HepG2 (cell line): ENCODE data around the gene STAT6. TPM values are rescaled to one million over a fixed set of nuclear protein-coding genes. Genes with fewer than 3 reads are reported as not detected.

Experiments used
- ELF3 ChIP-seq: IDR thresholded peaks from 2 replicates; pipeline ENCODE4 v1.6.1; 2016; ENCODE audit warnings: missing genetic modification reagents, missing compliant biosample characterization
- ELF4 ChIP-seq: sonication (generic); formaldehyde crosslinking; IDR thresholded peaks from 2 replicates; pipeline ENCODE4 v1.5.0; 2020; ENCODE audit warnings: missing genetic modification reagents, mild to moderate bottlenecking, moderate library complexity, borderline replicate concordance
- ETV5 ChIP-seq: IDR thresholded peaks from 2 replicates; pipeline ENCODE4 v1.6.1; 2018; ENCODE audit warnings: missing biosample characterization, missing genetic modification reagents, inconsistent platforms, borderline replicate concordance
- FOXA3 ChIP-seq: IDR thresholded peaks from 2 replicates; pipeline ENCODE4 v1.6.1; 2016; ENCODE audit warnings: missing genetic modification reagents, missing compliant biosample characterization
- MAZ ChIP-seq, 2 experiments: sonication (generic) in 1 of 2; formaldehyde crosslinking in 1 of 2; IDR thresholded peaks; 2 replicates each; pipeline versions ENCODE4 v1.5.0 to v1.6.1; 2012 to 2020; ENCODE audit warnings: low read depth in 2 of 2, mild to moderate bottlenecking in 2 of 2, borderline replicate concordance in 1 of 2, improper control_type of control experiment in 1 of 2, low read length in 1 of 2, missing genetic modification reagents in 1 of 2, moderate library complexity in 1 of 2
- MIER3 ChIP-seq: IDR thresholded peaks from 2 replicates; pipeline ENCODE4 v1.6.1; 2016; ENCODE audit warnings: missing compliant biosample characterization, borderline replicate concordance
- MLX ChIP-seq: IDR thresholded peaks from 2 replicates; pipeline ENCODE4 v1.6.1; 2016
- MXI1 ChIP-seq: IDR thresholded peaks from 3 replicates; pipeline ENCODE4 v1.6.1; 2012; ENCODE audit warnings: low read depth, low read length, inconsistent platforms, borderline replicate concordance
- RXRB ChIP-seq: IDR thresholded peaks from 2 replicates; pipeline ENCODE4 v1.6.1; 2016; ENCODE audit warnings: borderline replicate concordance, missing genetic modification reagents, missing compliant biosample characterization
- SSRP1 ChIP-seq: IDR thresholded peaks from 2 replicates; pipeline ENCODE4 v1.6.1; 2016; ENCODE audit warnings: control low read depth
- YY1 ChIP-seq: IDR thresholded peaks from 2 replicates; pipeline ENCODE4 v1.6.1; 2011; ENCODE audit warnings: low read length, low read depth, moderate library complexity, mild to moderate bottlenecking; ENCODE audit not compliant: insufficient read depth, insufficient replicate concordance
- ZBTB4 ChIP-seq: sonication (generic); formaldehyde crosslinking; IDR thresholded peaks from 2 replicates; pipeline ENCODE4 v1.4.0; 2020; ENCODE audit warnings: missing genetic modification reagents, mild to moderate bottlenecking, borderline replicate concordance
- ZFP36 ChIP-seq: fragments of 150-350 bp; IDR thresholded peaks from 2 replicates; pipeline ENCODE4 v1.6.1; 2018; ENCODE audit warnings: borderline replicate concordance, low read length, low read depth; ENCODE audit not compliant: partially characterized antibody
- ZHX2 ChIP-seq, 2 experiments: sonication (generic) in 1 of 2; formaldehyde crosslinking in 1 of 2; IDR thresholded peaks; 2 replicates each; pipeline versions ENCODE4 v1.6.1 to v1.9.0; 2014 to 2022; ENCODE audit warnings: antibody characterized with exemption in 1 of 2, borderline replicate concordance in 1 of 2, inconsistent platforms in 1 of 2, low read depth in 1 of 2, missing genetic modification reagents in 1 of 2
- ZNF263 ChIP-seq: sonication (generic); formaldehyde crosslinking; IDR thresholded peaks from 2 replicates; pipeline ENCODE4 v1.4.0; 2020; ENCODE audit warnings: missing genetic modification reagents
- ZNF292 ChIP-seq: sonication (generic); formaldehyde crosslinking; IDR thresholded peaks from 2 replicates; pipeline ENCODE4 v1.8.1; 2022; ENCODE audit warnings: mild to moderate bottlenecking, low read depth, missing genetic modification reagents, borderline replicate concordance
- ZNF570 ChIP-seq: sonication (generic); formaldehyde crosslinking; IDR thresholded peaks from 2 replicates; pipeline ENCODE4 v1.4.0; 2020; ENCODE audit warnings: mild to moderate bottlenecking, missing genetic modification reagents, borderline replicate concordance
- ZNF780A ChIP-seq: sonication (generic); formaldehyde crosslinking; IDR thresholded peaks from 2 replicates; pipeline ENCODE4 v1.8.0; 2022; ENCODE audit warnings: mild to moderate bottlenecking, missing genetic modification reagents, moderate library complexity
- ZNF816 ChIP-seq: sonication (generic); formaldehyde crosslinking; IDR thresholded peaks from 2 replicates; pipeline ENCODE4 v1.8.0; 2022; ENCODE audit warnings: missing genetic modification reagents, mild to moderate bottlenecking, borderline replicate concordance
- ZNF841 ChIP-seq: sonication (generic); formaldehyde crosslinking; IDR thresholded peaks from 2 replicates; pipeline ENCODE4 v1.8.1; 2023; ENCODE audit warnings: missing genetic modification reagents, borderline replicate concordance
- polyA plus RNA-seq, 8 experiments: library from polyadenylated mRNA; depleted of rRNA in 3 of 8; stranded (reverse) in 7 of 8; unstranded in 1 of 8; fragments of >200 nt; fragmentation: Illumina TruSeq in 4 of 8; extraction: Trizol in 4 of 8; gene quantifications; 2 replicates each; pipeline versions ENCODE4 v1.2.1 to v1.2.3, GENCODE V29; 2011 to 2016; ENCODE audit warnings: low read depth in 4 of 8, missing spikeins in 1 of 8, mixed read lengths in 1 of 8; ENCODE audit not compliant: insufficient read depth in 1 of 8
- total RNA-seq, 5 experiments: library from RNA; depleted of rRNA; stranded (reverse); fragments of >200 nt; fragmentation: Illumina TruSeq; extraction: Trizol; gene quantifications; 2 replicates each; pipeline ENCODE4 v1.2.3, GENCODE V29; 2016; ENCODE audit warnings: low read depth in 1 of 5

Gene STAT6
- total and polyA plus RNA-seq, 2 of the 13 experiments (the other 11 are each of a cell fraction or from before 2014, with no cell fraction given), result 28.0 to 62.2 TPM

GRCh38 chr12:57069523-57069922 lies 41.6 kb downstream of the STAT6 start (continued):
- no peak for TF ChIP-seq ZNF263
- TF ChIP-seq ZNF570 (CRISPR knock-in tag), result no peak
- TF ChIP-seq FOXA3, result 0 out of 2 replicates have a peak, but pooled peaks have one; percentile 11
- no peak for TF ChIP-seq ZFP36
- TF ChIP-seq ELF3 (CRISPR knock-in tag), result 0 out of 2 replicates have a peak, but pooled peaks have one; percentile 18
- peak; percentile 24; the same call in 1 of the 2 replicates for TF ChIP-seq ETV5 (CRISPR knock-in tag)
- TF ChIP-seq ELF4 (CRISPR knock-in tag), result no peak
- no peak for TF ChIP-seq MIER3 (CRISPR knock-in tag)
- no peak for TF ChIP-seq ZNF816 (CRISPR knock-in tag)
- TF ChIP-seq YY1, result no peak
- no peak for TF ChIP-seq ZNF292 (CRISPR knock-in tag)
- no peak for TF ChIP-seq ZHX2 (IDR thresholded peaks at IDR 0.05; ENCODE audit: low read depth)
- no peak for TF ChIP-seq ZHX2 (CRISPR knock-in tag; IDR thresholded peaks at IDR 0.05; ENCODE audit: borderline replicate concordance)
- no peak for TF ChIP-seq SSRP1 (CRISPR knock-in tag)
- no peak for TF ChIP-seq MXI1
- TF ChIP-seq ZBTB4 (CRISPR knock-in tag), result no peak
- TF ChIP-seq ZNF780A (CRISPR knock-in tag), result no peak
- no peak for TF ChIP-seq ZNF841 (CRISPR knock-in tag)
- no peak for TF ChIP-seq MLX (CRISPR knock-in tag)
- no peak for TF ChIP-seq RXRB (CRISPR knock-in tag)
- TF ChIP-seq MAZ (IDR thresholded peaks at IDR 0.05; ENCODE audit: borderline replicate concordance, low read depth, low read length), result no peak
- 0 out of 2 replicates have a peak, but pooled peaks have one; percentile 23 for TF ChIP-seq MAZ (CRISPR knock-in tag; IDR thresholded peaks at IDR 0.05; ENCODE audit: low read depth)
